ENCODE measurements around the gene INPP5K. TPM values are rescaled to one million over a fixed set of nuclear protein-coding genes. Genes with fewer than 3 reads are reported as not detected.
A peak's percentile ranks its signal among the peaks of the same experiment; 100 is the strongest.
"Not testable (repeated sequence)": the region's sequence is repeated elsewhere in the genome, so short reads cannot be mapped to it uniquely, and the experiment has no call there.

Gene INPP5K
- total RNA-seq, 2 donors from 2014 or later: 39.9 to 40.4 TPM

- intact Hi-C loops (cut with DNase I, micrococcal nuclease): no loop called here
Measured at GRCh38 chr17:1552932-1553331, 36.5 kb upstream of the INPP5K start.

DNA sequence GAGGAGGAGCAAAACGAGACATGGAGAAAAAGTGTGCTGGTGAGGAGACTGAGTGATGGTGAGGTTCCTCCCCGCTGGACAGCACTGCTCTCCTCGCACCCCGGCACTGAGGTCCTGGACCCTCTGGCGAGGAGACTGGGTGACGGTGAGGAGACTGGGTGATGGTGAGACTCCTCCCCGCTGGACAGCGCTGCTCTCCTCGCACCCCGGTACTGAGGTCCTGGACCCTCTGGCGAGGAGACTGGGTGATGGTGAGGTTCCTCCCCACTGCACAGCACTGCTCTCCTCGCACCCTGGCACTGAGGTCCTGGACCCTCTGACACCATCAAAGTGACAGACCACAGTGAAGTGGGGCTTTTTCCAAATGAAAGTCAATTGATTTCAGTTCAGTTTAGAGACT, 35.3 kb upstream of the INPP5K start:
- intact Hi-C loops (cut with DNase I, micrococcal nuclease): no loop called here
- DNase-seq (no peak), ATAC-seq (no peak)

More at GRCh38 chr17:1552932-1553331, 36.5 kb upstream of the INPP5K start:
- DNase-seq (no peak), ATAC-seq (no peak)

DNA sequence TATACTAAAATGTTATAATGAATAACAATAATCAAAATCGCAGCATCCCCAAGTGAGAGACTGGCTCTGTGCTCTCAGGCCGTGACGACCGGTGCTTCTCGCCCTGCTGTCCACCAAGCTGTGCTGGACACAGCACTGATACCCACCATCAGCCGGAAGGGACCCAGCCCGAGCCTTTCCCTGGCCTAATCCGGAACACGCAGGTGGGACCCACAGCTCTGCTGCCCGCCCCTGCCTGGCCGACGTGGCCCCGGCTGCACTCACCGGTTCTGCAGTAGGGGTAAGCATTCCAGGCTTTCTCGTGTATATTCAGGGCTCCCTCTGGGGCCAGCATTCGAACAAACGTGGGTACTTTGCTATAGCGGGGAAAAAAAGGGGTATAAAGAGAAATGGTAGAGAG, 31.6 kb upstream of the INPP5K start:
- DNase-seq: no peak
- no peak for ATAC-seq
- intact Hi-C loops (cut with DNase I, micrococcal nuclease): no loop called here

- intact Hi-C loops (cut with DNase I, micrococcal nuclease): no loop called here
- DNase-seq (no peak), ATAC-seq (peak; percentile 54)
Measured at GRCh38 chr17:1546292-1546922, 30.0 kb upstream of the INPP5K start.

GRCh38 chr17:1545618-1546017, 29.2 kb upstream of the INPP5K start:
- intact Hi-C loops (cut with DNase I, micrococcal nuclease): no loop called here
- DNase-seq: peak in 1 of 2 donors; percentile 50
- peak; percentile 98 for ATAC-seq

DNA sequence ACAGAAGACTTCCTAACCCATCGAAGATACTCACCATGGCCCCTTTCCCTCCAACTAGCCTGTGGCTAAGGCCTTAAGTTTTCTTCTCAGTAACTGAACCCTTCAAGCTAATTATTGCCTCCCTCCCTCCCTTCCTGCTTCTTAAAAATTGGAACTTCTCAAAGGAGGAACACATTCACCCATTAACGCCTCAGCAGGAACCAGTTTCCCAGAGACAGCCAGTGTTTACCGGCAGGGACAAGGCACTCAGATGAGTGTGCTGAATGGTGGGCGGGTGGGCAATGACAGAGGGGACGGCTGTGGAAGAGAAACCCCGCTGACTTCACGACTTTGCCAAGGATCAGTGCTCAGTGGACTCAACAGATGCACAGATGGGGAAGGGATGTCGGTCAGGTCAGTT, 25.9 kb upstream of the INPP5K start:
- DNase-seq (no peak), ATAC-seq (no peak)
- intact Hi-C loops (cut with DNase I, micrococcal nuclease): no loop called here

DNA sequence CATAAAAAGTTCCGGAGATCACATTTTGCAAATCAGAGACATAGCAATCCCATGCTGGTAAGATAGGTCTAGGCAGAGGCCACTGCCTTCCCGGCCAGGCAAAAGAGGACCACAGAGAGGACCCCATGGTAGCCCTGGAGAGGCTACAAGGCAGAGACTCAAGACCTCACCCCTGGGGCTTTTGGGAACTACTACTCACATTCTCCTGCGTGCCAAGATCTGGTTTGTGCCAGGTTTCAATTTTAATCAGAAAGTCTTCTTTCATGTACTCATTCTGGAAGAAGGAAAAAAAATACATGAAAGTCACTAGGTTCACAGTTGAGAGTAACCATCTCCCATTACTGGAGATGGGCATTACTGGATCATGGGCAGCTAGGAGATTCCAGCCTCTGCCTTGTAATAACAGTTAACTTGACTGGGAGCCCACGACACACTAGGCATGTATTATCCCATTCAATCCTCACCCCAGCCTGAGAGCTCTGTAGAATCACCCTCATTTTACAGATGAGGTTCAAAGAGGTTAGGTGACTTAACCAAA, 25.0 kb upstream of the INPP5K start:
- DNase-seq: no peak
- ATAC-seq: no peak
- intact Hi-C loops (cut with DNase I, micrococcal nuclease): no loop called here

- no peak for DNase-seq
- intact Hi-C loops (cut with DNase I, micrococcal nuclease): no loop called here
- no peak for ATAC-seq
Measured at GRCh38 chr17:1539811-1540210, 23.4 kb upstream of the INPP5K start.

- intact Hi-C loops (cut with DNase I, micrococcal nuclease): no loop called here
- ATAC-seq (no peak), DNase-seq (no peak)
Measured at GRCh38 chr17:1535737-1536136, 19.3 kb upstream of the INPP5K start.

DNA sequence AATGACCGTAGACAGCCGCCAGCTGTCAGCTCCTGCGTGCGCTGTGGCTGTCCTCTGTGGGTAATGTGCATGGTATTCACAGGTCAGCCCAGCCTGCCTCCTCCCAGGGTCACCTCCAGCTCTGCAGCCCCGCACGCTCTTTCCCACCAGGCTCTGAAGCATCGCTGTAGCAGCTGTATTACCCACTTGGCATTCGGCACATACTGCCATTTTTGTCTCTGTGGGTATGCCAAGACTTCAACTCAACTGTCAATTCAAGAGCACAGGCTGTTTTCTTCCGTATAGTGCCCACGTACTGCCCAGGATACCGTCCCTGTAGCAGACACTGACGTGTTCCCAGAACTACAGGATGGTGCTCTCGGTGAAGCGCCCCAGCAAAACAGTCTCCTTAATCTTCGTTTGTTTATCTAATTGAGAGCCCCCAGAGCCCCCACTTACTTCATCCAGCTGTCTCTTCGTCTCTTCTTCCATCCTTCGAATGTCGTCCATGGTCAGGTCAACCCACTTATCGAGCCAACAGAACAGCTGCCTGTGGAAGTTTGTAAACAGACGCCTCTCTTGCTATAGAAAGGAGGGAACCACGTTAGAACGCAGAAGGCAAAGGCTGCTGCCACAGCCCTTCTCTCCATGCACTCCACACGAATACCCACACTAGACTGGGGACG, 17.4 kb upstream of the INPP5K start:
- intact Hi-C loops (cut with DNase I, micrococcal nuclease): no loop called here
- no peak for DNase-seq
- peak; percentile 8 for ATAC-seq

- DNase-seq: peak in 1 of 2 donors; percentile 38
- intact Hi-C loops (cut with DNase I, micrococcal nuclease): no loop called here
- ATAC-seq: peak; percentile 72
Measured at GRCh38 chr17:1532836-1533602, 16.6 kb upstream of the INPP5K start.

- intact Hi-C loops (cut with DNase I, micrococcal nuclease): no loop called here
- ATAC-seq (no peak), DNase-seq (no peak)
Measured at GRCh38 chr17:1529863-1530262, 13.5 kb upstream of the INPP5K start.

- ATAC-seq; DNase-seq; intact Hi-C loops (cut with DNase I, micrococcal nuclease): not testable (repeated sequence)
Measured at GRCh38 chr17:1526876-1527275, 10.5 kb upstream of the INPP5K start.

GRCh38 chr17:1522626-1523025, 6.2 kb upstream of the INPP5K start:
- intact Hi-C loops (cut with DNase I, micrococcal nuclease): no loop called here
- no peak for DNase-seq
- ATAC-seq: no peak

- DNase-seq: no peak
- intact Hi-C loops (cut with DNase I, micrococcal nuclease): no loop called here
- no peak for ATAC-seq
Measured at GRCh38 chr17:1521086-1521640, 4.8 kb upstream of the INPP5K start.

- ATAC-seq (no peak), DNase-seq (no peak)
- intact Hi-C loops (cut with DNase I, micrococcal nuclease): loop anchor here in 1 of 2 donors (10.0 kb wide), 2 partner anchors 155 to 255 kb away; no protein-coding TSS in a partner anchor
Measured at GRCh38 chr17:1519678-1520077, 3.3 kb upstream of the INPP5K start.

DNA sequence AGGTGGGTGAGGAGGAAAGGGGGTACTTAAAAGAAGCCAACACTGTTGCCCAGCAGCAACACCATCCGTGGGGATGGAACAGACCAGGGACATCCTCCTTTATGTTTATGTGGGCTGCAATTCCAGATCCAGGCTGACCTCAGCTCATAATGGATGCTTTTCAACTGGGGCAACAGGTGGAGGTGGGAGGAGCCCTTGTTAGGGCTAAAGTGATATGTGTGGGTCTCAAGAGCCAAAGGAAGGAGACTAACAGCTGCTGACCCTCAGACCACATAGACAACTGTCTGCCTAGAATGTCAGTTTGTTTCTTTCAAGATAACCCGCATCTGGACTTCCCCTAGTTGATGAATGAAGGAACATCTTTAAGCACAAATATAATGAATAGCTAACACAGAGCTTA, 2.0 kb upstream of the INPP5K start:
- no peak for DNase-seq
- ATAC-seq: no peak
- intact Hi-C loops (cut with DNase I, micrococcal nuclease): loop anchor here in 1 of 2 donors (10.0 kb wide), 2 partner anchors 154 to 254 kb away; no protein-coding TSS in a partner anchor

DNA sequence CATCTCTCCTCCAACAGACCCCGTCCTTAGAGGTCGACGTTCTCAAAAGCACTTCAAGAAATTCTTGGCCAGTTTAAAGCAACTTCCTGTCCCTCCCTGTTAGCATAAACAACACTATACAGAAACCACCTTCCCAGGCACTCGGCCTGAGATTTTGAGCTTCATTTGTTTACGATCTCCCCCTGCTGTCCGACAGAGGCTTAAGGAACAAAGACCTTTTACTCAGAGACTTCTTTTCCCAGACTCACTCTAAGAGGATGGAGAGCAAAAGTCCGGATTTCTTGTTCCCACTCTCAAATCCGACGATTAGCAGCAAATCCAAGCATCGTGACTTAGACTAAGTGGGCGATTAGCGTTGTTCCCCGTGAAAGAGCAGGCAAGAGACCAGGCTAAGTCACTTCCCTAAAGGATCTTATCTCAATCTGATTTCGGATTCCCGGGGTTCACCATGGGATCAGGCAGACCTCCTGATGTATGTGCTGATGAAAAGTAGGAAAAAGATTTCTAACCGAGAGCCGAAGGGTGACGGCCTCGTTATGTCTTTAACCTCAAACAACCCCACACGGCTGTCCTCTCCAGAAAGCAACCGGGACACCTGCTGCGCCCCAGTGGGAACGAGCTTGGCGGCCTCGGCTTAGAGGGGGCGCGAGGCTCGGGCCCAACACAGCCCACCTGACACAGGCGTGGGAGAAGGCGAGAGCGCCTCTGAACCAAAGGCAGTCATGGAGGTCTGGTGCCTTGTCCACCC, 598 bp downstream of the INPP5K start:
- intact Hi-C loops (cut with DNase I, micrococcal nuclease): loop anchor here in 1 of 2 donors (10.0 kb wide), 2 partner anchors 151 to 251 kb away; no protein-coding TSS in a partner anchor
- ATAC-seq: peak; percentile 54
- peak; percentile 70 to 78 for DNase-seq
